ENCODE results near the gene GRB10. TPM values are rescaled to one million over a fixed set of nuclear protein-coding genes. Genes with fewer than 3 reads are reported as not detected.
A peak's percentile ranks its signal among the peaks of the same experiment; 100 is the strongest.

The GRB10 gene
- total RNA-seq, 1 experiment from 2014 or later: 47.3 TPM

GRCh38 chr7:50672045-50672444 lies 110.7 kb downstream of the GRB10 start:
- DNase-seq (ENCODE audit: low spot score): no peak

- DNase-seq (ENCODE audit: low spot score): no peak
Measured at GRCh38 chr7:50671386-50671785, 111.3 kb downstream of the GRB10 start.

- DNase-seq (ENCODE audit: low spot score): no peak
Measured at GRCh38 chr7:50669890-50670289, 112.8 kb downstream of the GRB10 start.

- no peak for DNase-seq (ENCODE audit: low spot score)
Measured at GRCh38 chr7:50667789-50668226, 114.9 kb downstream of the GRB10 start.

- DNase-seq (ENCODE audit: low spot score): no peak
Measured at GRCh38 chr7:50667338-50667737, 115.4 kb downstream of the GRB10 start.

- no peak for DNase-seq (ENCODE audit: low spot score)
Measured at GRCh38 chr7:50666124-50666496, 116.6 kb downstream of the GRB10 start.

GRCh38 chr7:50665403-50666123 lies 117.1 kb downstream of the GRB10 start:
- DNase-seq (ENCODE audit: low spot score): no peak

GRCh38 chr7:50664937-50665336 lies 117.8 kb downstream of the GRB10 start:
- no peak for DNase-seq (ENCODE audit: low spot score)

GRCh38 chr7:50664461-50664922 lies 118.2 kb downstream of the GRB10 start:
- DNase-seq (ENCODE audit: low spot score): peak; percentile 88

- DNase-seq (ENCODE audit: low spot score): no peak
Measured at GRCh38 chr7:50663396-50664102, 119.1 kb downstream of the GRB10 start.

- no peak for DNase-seq (ENCODE audit: low spot score)
Measured at GRCh38 chr7:50662996-50663395, 119.7 kb downstream of the GRB10 start.

- DNase-seq (ENCODE audit: low spot score): no peak
Measured at GRCh38 chr7:50662041-50662694, 120.5 kb downstream of the GRB10 start.

- no peak for DNase-seq (ENCODE audit: low spot score)
Measured at GRCh38 chr7:50661345-50662040, 121.2 kb downstream of the GRB10 start.

- no peak for DNase-seq (ENCODE audit: low spot score)
Measured at GRCh38 chr7:50660830-50661175, 121.9 kb downstream of the GRB10 start.

- DNase-seq (ENCODE audit: low spot score): no peak
Measured at GRCh38 chr7:50660040-50660829, 122.5 kb downstream of the GRB10 start.

- DNase-seq (ENCODE audit: low spot score): no peak
Measured at GRCh38 chr7:50659329-50659965, 123.2 kb downstream of the GRB10 start.

- DNase-seq (ENCODE audit: low spot score): no peak
Measured at GRCh38 chr7:50658696-50659095, 124.0 kb downstream of the GRB10 start.

- DNase-seq (ENCODE audit: low spot score): no peak
Measured at GRCh38 chr7:50657912-50658311, 124.8 kb downstream of the GRB10 start.

GRCh38 chr7:50657341-50657873 lies 125.3 kb downstream of the GRB10 start:
- DNase-seq (ENCODE audit: low spot score): no peak

- DNase-seq (ENCODE audit: low spot score): no peak
Measured at GRCh38 chr7:50656141-50656895, 126.4 kb downstream of the GRB10 start.

All from H4 (cell line).